DMS53 (cell line): Measurements from ENCODE around the gene VDAC1.

Experiments
- DNase-seq: peaks from one replicate; lab custom pipeline; 2025; lab: John Stamatoyannopoulos, UW

VDAC1 gene

DNA sequence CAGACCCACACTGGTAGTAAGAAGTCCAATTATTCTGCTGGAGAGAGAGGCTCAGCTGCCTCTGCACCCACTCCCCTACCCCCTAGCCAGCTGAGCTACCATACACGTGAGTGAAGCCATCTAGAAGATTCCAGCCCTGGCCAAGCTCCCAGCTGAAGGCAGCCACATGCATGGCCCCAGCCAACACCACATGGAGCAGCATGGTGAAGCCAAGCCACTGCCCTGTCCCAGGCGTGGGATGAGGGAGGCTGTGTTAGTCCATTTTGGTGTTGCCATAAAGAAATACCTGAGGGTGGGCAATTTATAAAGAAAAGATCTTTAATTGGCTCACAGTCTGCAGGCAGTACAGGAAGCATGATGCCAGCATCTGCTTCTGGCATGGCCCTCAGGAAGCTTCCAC lies 20.0 kb upstream of the VDAC1 start:
- no peak for DNase-seq

DNA sequence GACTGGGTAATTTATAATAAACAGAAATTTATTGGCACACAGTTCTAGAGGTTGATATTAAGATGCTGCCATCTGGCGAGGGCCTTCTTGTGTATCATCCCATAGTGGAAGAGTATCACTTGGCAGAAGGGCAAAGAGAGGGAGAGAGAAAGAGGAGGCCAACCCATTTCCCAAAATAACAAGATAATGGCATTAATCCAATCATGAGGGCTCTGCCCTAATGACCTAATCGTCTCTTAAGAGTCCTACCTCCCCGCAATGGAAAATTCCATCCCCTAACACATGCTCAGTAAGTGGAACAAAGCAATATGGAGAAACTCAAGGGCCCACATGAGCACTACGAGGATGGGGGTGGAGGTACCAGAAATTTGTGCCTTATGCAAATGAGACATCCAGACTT lies 17.6 kb upstream of the VDAC1 start:
- DNase-seq: no peak

DNA sequence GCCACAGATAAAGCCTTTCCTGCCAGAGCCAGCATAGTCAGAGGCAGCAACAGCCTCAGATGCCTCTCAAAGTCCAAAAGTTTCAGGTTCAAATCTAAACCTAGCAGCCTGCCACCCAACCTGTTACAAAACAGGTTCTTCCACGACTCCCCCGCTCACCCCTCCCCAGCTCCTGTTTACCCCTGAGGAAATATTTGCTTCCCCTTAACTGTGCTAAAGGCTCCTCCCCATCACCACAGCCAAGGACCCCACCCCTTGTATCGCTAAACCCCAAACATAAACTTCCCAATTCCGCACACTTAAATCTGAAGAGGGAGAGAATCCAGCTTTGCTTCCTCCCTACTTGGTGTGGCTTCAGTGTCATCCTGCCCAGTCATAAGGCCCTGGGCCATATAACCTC lies 15.4 kb upstream of the VDAC1 start:
- DNase-seq: no peak

DNA sequence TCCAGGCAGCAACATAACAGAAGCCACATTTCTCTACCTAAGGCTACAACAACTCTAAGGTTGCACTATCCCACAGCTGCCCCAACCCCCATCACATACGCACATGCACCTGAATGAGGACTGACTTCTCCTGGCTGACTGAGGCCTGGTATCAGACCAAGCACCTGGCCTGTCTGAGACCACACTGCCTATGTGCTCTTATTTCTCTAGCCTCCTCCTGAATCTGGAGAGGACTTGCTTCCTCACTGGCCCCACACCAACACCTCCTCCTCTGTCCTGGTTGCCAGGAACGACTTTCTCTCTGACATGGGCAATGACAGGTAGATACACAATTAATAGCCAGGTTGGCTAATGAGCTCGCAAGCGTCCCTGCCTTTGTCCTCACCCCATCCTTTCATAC lies 14.9 kb upstream of the VDAC1 start:
- DNase-seq: no peak

DNA sequence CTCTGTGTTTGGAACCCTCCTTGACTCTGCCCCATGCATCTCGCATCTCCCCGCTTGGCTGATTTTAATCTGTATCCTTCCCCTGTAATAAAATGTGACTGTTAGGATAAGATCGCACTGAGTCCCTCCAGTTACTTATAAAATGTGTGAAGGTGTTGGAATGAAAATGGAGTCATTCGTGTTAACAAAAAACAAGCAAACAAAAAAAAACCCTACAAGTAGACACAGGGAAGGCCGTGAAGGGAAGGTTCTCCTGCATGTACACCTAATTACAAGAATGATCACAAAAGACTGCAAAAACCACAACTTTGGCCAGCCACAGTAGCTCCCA lies 14.2 kb upstream of the VDAC1 start:
- DNase-seq: no peak

DNA sequence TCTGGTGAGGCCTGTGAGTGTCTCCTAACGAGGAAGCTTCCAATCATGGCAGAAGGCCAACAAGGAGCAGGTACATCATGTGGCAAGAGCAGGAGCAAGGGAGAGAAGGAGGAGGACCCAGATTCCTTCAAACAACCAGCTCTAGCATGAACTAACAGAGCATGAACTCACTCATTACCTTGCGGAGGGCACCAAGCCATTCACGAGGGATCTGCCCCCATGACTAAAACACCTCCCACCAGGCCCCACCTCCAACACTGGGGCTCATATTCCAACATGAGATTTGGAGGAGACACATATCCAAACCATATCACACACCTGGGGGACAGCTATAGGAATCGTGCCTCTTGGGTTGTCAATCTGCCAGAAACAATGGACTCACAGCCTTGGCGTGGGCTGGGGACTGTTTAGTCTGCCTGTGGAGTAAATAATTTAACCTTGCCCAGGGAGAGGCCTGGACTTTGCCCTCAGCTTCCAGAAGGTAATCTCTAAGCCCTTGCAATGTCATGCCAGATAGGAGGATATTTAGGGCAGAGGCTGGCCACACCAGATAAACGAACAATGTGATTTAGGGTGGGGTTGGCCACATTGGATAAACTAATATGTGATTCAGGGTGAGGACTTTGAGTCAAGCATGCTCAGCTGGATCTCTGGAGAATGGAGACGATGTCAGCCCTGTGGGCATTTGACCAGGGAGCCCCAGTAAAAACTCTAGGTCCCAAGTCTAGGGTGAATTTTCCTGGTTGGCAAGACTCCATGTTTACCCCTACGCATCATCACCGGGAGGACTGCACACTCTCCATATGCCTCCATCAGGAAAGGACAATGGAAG lies 13.6 kb upstream of the VDAC1 start:
- peak; percentile 47 for DNase-seq

DNA sequence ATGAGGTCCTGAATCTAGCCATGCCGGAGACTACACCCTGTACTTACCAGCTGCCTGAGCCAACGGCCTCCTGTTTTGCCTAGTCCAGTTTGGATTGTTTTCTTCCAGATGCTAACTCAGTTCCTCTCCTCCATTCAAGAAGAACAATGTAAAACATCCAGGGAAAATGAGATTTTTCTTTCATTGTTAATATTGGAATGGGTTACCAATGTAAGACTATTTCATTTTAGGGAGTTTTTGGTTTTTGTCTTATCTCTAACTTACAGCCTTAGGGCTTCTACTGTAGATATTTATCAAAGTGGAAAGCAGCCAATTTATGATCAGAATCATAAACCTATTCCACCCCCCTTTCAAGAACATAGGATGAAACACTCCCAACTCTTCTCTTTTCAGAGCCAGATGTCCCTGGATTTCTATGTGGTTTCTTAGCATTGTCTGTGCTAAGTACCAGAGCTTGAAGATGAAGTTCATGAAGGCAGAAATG lies 3.5 kb upstream of the VDAC1 start:
- DNase-seq: no peak

DNA sequence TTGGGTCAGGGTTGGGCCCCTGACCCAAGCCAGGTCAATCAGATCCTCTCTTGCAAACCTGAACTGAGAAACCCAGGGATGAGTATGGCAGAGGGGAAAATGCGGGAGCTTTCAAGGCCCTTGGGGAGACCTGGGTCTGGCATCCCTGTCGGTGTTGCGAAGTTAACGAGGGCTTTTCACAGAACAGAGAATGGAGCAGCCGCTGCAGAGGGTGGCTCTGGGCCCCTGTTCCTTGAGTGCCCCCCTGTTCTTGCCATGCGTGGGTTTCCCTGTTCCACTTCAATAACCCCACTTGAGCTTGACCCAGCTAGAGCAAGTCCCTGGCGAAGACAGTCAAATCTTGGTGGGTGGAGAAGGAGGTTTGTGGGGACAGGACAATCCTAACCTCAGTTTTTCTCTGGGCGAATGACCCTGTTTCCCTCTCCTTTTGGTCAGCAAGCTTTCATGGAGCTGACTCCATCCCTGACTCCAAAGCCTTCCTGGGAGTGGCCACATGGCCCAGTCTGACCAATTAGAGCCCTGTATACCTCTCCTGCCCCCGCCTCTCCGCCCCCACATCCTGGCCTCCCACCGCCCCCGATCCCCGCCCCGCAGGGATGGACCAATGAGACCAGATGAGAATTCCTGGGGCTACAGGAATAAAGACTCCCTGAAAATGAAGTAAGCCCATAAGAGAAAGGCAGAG lies 2.9 kb upstream of the VDAC1 start:
- no peak for DNase-seq

DNA sequence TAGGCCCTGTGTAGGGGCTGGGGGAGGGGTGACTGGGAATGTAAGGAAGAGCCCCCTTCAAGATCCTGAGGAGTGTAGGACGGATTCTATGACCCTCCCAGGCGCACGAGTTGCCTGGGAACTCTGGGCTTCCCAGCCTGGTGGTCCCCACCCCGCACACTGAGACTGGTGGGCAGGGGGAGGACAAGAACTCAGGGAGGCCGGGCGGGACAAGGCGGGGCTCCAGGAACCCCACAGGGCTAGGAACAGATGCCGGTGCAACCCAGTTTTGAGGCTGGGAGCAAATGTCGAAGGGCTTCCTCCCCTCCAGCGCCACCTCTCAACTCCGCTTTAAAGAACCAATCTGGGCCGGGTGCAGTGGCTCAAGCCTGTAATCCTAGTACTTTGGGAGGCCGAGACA lies 1.3 kb upstream of the VDAC1 start:
- no peak for DNase-seq

DNA sequence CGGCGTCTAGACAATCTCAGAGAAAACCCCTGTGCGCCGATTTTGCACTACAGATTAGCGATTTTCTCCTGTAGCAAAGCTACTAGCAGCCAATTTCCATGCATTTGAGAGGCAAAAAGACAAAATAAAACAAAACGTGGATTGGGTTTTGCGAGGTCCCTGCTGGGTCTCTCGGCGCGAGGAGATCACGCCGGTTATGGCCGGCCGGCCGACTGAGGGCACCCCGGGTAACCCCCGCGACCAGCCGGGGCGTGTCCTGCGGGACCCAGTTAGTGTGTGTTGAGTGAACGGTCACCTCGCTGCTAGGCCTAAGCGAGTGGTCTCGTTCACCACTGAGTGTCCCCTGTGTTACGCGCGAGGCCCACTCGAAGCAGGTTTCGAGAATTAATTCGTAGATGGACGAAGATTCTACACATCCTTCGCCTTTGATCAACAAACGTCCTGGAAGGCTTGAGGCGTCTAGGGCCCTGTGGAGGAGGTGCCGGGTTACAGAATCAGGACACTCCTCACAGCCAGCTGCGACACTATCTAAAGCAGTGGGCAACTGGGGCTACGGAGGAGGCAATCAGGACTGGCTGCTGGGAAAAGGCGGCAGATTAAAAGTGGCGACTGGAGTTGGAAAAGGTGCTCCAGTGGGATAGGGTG lies 764 bp upstream of the VDAC1 start:
- DNase-seq: peak; percentile 65

DNA sequence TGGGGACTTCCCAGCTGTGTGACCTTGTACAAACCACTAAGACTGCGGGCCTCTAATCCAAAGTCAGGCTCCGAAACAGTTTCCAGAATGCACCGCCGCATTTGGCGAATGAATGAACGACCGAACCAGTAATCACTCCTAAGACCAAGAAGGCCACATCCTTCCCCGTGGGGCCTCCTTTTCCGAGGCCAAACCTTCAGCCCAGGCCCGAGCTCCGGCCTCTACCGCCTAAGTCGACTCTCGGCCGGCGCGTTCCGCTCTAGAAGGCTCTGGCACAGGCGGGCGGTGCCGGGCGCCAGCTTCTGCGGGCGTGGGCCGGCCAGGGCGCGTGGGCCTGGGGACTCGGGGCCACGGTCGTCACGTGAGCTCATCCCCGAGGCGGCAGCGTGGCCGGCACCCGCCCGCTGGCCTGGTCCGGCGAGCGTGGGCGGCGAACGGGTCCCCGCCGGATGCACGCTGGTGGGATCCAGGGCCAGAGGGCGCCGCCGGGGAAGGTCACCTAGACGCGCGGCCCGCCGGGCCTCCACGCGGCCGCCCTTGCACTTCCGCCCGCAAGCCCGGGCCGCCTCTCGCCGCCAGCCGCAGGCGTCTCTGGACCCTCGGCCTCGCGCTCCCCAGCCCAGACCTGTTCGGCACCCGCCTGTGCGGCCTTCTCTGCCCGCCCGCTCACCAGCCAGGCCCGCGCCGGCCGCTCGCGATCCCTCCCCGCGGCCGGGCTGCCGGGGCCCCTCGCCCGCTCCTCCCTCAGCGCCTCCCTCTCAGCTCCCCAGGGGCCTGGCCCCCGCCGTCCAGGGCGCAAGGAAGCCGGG lies 754 bp downstream of the VDAC1 start:
- DNase-seq: peak; percentile 82

DNA sequence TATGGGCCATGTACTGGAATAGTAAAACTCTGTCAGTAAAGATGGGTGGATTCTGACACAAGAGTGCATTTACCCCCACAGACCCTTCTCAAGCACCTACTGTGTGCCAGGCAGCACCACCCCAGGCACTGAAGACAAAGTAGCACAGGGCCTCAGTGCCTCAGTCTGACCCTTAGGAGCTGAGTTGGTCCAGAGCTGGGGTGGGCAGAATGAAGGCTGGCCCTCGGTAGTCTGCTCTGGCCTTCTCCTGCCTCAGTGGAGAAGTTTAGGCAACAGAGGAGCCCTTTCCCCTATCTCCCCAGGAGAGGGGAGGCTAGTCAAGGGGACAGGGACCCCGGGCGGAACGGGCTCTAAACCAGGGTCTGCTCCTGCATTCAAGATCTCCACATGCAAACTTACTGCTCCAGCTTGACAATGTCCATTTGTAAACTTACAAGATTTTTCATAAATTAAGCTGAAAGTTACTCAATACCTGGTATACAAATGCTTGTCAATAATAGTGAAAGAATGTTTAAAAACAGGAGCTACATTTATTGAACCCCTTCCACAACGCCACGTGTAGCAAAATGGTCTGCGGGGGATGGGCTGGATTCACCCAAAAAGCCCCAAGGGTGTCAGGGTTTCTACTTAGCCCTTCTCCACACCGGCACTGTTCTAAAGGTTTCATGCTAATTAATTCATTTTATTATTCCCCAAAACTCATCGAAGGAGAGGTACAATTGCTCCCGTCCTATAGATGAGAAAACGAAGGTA lies 1.5 kb downstream of the VDAC1 start:
- no peak for DNase-seq

DNA sequence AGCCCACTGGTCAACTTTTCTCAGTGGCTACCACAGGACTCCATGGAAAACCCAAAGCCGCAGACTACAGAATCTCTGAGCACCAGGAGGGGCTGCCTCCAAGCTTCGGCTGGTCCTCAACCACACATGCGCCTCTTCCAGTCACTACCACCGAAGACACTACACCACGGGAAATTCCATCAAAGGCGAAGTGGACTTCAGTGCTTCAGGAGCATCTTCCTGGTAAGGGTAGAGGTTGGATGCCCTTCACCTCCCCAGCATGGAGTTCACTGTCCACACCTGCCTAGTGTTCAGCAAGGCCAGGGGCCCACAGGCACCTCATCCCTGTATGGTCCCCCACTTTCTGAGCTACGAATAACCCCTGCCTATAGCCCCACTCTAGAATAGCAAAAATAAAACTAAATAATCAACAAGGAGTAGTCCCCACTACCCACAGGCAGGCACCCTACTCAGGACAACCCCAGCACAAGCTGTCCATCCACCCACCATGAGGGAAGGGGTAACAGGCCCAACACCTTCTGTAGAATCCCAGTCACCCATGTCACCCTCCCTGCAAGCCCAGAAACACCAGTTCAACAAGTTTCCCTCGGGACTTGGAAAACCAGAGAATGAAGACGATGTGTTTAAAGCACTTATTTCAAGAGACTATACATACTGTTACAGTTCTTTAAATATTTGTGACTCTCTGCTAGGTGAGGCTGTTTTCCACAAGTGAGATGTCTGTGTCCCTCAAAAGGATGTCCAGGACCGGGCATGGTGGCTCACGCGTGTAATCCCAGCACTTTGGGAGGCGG lies 2.6 kb downstream of the VDAC1 start:
- no peak for DNase-seq

DNA sequence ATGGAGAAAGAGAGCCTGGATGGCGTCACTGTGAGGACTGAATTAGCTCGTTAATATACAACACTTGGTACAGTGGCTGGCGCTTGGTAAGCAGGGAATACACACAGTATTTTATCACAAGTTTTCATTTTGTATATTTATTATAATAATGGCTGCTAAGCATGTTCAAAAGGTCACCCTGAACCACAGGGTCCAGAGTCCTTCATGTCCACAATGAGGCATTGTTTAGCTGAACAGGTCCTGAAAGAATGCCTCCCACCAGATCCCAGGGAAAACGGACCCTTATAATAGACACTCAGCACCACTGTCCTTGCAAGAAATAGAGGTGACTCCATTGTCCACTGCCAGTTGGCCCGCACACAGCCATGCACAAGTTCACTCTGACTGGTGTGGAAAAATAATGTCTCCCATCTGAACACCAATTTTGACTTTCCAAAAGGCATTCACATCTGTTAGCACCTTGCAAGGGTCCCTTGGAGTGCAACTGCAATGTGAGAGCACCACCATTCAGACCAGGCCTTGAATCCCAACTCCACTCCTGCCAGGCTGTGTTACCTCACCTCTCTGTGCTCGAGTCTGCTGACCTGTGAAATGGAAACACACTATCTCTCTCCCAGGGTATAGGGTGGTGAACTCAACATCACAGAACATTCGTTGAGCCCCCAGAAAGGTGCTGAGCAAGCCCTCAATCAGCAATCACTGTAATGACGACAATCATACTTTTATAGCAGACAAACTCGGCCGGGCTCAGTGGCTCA lies 3.9 kb downstream of the VDAC1 start:
- no peak for DNase-seq

DNA sequence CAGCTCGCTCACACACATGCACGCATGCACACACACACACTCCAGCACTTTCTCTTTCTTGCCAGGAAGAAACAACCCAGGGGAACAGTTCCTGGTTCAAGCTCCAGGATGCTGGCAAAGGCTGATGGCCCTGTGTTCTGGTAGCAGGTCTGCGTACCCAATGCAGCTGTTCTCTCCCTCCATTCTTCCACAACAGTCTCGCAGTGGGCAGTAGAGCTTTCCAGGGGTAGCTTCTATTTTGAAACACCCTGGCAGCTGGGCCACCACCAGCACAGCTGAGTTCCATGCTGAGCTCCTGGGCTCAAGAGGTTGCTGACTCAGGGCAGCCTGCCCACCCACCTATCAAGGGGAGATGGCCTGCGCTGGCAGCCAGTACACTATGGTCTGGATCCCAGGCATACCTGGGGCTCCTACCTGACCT lies 4.7 kb downstream of the VDAC1 start:
- DNase-seq: no peak

DNA sequence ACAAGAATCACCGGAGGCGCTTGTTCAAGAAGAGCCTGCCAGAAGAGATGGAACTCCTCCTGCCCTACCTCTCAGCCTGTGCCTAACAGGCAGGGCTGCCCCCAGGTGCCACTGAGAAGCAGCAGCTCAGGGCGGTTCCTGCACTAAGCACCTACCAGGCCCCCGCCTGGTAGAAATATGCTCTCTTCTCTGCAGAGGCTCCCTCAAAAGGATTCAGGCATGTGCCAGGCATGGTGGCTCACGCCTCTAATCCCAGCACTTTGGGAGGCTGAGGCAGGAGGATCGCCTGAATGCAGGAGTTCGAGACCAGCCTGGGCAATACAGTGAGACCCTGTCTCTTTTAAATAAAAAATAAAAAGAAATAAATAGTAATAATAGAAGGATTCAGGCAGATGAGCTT lies 6.0 kb downstream of the VDAC1 start:
- no peak for DNase-seq

DNA sequence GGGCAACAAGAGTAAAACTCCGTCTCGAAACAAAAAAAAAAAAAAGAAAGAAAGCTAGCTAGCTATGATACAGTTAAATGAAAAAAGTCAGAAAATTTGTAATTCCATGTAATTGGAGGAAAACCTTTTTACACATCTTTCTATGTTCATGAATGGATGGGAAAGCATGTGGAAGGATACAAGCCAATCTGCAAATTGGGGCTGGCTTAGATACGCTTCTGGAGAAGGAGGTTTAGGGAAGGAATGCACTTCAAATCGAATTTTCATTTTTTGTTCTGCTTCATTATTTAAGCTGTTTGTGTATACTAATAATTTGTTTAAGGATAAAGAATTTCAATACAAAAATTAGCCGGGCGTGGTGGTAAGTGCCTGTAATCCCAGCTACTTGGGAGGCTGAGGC lies 6.7 kb downstream of the VDAC1 start:
- DNase-seq: no peak

DNA sequence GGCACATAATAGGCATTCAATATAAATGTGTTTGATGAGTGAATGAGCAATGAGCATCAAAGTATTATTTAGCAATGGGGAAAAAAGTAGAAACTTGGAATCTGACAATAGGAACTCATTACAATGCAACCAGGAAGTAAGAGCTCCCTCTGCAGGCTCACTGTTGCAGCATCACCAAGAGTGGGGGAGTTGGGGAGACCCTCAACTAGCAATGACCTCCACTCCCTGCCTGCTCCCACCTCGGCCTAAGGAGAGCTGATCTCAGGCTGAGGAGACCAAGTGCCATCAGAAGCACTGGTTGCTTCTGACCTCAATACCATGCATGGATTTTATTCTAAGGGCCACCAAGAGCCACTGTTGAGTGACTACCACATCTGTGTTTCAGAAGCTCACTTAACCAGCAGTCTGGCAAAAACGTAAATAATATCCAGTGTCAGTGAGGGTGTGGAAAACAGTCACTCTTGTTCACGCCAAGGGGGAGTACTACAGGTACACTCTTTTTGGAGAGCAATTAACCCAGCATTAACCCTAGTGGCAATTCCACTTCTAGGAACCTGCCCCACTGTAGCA lies 8.0 kb downstream of the VDAC1 start:
- DNase-seq: peak; percentile 41

DNA sequence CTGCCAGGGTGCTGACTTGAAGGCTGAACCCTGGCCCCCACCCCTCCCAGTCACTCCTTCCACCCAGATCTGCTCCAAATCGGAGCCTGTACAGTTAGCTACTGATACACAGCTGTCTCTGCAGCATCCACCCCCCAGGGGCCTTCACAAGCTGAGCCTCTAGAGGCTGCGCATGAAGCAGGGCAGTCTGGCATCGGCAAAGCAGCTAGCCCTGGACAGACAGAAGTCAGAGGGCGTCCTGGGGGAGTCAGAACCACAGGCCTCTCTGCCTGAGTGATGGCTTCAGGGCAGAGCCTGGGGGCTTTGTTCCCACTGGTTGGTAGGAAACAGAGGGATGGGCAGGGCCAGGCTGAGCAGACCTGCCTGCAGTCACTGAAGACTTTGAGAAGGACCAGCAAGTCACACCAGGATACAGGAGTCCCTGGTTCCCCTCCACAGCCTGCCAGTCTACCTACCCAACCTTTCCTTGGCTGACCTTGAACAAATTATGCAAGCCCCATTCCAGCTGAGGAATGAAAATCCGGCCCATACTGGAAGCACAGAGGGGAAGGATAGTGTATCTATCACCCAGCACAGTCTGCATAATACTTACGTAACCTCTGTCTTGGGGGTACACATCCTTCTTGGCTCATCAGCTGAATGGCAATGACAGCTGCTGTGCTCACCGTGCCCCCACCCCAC lies 8.8 kb downstream of the VDAC1 start:
- DNase-seq: no peak
